Activated CD8-positive, alpha-beta memory T cell treated with anti-CD3 and anti-CD28 coated beads, Interleukin-2, amount 50 U/mL, for 1 hour (primary cell): ENCODE data around the gene NALCN.

ENCODE experiments used
- DNase-seq: peaks from one replicate; pipeline ENCODE4 v3.0.0-alpha.2; 2020; ENCODE audit errors: extremely low read depth

The NALCN gene

DNA sequence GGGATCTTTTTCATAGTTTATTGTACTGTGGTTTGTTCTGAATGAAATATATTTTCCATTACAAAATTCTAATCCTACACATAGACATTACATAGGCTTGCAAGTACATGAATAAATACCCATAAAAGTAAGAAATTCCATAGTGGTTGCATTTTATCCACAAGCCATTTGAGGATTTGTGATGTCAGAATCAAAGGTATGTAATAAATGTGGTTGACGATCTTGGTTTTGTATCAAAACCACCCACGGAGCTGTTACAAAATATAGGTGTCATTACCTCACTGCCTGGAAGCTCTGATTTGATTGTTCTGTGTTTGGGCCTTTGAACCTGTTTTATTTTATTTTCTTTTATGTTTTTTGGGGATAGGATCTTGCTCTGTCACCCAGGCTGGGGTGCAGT lies 125.1 kb downstream of the NALCN start:
- DNase-seq: no peak

DNA sequence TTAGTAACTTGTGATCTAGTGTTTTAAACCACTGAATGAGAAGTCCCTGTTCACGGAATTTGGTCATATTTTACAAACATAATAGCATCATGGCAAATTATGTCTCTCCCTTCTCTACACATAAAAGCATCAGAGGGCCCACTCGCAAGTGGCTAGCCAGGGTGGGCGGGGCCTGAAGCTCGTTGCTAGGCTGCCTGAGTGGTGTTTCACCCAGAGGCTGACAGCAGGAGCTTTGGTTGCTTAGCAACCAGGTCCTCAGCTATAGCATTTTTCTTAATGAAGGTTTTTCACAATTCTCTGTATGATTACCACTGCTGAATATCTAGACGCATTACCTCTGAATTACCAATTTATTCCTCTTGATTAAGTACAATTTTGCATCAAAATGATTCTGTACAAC lies 126.5 kb downstream of the NALCN start:
- no peak for DNase-seq

DNA sequence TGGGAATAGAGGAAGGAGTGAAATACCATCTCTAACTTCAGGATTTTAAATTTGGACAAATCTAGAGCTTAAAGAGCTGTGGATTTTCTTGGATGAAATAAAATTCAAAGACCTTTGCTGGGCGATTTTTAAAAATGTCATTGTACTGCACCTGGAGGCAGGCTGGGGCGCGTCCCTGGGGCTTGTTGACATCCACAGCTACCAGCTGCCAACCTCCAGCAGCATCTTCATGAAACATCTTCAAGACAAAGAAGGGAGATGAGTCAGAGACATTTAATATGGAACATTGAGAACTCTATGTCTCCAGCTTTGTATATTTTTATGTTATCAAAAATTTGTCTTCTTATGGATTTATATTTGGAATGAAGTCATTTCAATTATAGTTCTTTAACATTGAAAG lies 132.5 kb downstream of the NALCN start:
- DNase-seq: no peak

DNA sequence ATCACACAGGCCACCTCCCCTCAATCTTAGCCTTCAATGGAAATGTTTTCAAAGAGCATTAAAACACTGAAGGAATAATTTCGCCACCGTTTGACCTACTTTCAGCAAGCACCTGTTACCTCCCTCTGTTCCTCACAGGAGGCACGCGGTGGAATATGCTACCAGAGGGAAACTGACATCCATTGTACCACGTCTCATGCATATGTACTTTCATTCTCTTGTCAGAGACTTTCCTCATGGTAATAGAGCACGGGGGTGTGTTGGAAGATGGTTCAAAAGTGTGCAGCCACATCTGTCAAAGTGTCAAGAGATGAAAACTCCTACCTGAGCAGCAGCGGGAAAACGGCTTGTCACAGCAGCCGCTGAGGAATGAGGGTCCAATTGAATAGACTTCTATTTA lies 143.4 kb downstream of the NALCN start:
- no peak for DNase-seq

DNA sequence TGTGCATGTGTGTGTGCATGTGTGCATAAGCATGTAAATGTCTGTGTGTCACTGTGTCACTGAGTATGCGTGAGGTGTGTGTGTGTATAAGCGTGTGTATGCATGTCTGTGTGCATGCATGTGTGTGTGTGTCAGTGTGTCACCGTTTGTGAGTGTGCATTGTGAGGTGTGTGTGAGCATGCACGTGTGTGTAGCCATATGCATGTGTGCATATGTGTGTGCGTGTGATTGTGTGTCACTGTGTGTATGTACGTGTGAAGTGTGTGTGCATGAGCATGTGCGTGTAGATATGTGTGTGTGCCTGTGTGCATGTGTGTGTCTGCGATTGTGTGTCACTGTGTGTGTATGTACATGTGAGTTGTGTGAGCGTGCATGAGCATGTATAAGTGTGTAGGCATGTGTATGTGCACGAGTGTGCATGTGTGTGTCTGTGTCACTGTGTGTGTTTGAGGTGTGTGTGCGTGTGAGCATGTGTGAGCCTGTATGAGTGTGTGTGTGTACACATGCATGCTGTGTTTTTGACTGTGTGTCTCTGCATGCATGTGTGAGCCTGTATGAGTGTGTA lies 144.5 kb downstream of the NALCN start:
- no peak for DNase-seq

DNA sequence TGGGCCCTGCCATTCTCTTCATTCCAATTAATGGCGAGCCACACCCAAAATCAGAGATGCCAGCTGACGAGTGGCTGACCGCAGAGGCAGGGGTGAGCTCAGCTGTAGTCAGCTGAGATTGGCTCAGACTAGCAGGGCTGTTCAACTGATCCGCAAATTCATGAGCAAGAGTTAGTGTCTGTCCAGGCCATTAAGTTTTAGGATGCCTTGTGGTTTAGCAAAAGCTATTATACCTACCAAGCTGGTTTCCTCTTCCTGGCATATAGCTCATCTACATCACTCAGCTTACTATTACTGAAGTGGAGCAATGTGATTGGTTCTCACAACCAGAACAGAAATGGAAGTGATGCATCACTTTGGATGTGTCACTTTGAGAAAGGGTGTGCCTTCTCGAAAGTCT lies 148.7 kb downstream of the NALCN start:
- DNase-seq: no peak

DNA sequence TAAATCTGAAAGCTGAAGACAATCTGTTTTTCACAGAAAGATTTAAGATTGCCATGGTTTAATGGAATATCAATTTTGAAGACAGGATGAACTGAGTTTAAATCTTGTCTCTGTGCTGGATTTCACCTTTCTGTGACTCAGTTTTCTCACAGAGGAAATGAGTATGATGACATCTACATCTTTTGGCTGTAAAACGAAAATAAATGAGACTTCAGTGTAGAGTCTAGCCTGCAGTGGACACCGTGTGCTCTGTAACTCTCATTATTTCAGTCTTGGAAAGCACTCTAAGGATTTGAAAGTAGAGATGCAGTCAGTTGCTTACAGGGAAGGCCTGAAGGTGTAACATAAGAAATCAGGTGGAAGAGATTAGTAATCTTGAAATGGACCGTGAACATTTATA lies 150.4 kb downstream of the NALCN start:
- DNase-seq: no peak

DNA sequence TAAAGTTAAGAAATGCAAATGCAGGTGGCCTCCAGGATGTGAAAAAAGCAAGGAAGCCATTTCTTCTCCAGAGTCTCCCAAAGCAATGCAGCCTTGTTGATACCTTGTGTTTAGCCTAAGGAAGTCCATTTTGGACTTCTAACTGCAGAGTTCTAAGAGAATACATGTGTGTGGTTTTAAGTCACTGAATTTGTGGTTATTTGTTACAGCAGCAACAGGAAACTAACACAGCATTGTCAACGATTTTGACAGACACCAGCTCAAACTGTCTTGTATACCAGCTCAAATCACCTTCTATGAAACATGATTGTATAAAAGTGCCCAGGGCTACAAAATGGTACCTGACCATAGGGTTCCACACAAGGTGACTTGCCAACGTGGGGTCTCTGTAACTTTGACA lies 151.4 kb downstream of the NALCN start:
- no peak for DNase-seq

DNA sequence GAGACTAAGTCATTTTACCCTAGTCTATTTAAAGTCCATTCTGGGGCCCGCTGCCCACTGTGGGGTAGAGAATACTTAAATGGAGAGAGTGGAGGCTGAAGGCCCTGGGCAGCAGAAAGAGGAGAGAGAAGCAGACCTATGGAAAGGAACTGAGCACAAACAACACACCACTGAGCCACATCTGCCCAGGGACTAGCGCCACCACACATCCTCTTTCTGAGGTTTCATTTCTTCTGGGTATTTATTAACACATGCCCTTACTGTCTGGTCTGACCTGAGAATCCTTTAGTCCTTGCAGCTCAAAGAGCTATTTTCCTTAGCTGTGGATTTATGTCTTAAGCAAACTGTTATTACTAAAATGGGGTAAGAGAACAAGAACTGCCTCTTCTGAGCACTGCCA lies 154.0 kb downstream of the NALCN start:
- no peak for DNase-seq

DNA sequence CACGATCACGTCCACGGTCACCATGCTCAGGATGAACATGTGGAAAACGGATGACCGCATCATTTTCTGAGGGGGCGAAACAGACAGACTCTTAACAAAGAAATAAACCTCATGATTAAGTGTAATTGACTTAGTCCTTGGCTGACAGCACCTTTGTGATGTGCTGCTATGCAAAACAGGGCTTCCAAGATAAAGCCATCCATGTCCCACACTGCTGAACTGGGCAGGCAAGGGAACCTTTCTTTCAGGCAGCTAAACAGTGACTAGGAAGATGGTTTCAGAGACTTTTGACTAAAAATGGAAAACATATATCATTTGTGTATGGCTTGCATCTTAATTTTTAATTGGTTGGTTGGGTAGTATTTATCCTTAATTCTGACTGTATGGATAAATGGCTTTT lies 157.8 kb downstream of the NALCN start:
- DNase-seq: no peak

DNA sequence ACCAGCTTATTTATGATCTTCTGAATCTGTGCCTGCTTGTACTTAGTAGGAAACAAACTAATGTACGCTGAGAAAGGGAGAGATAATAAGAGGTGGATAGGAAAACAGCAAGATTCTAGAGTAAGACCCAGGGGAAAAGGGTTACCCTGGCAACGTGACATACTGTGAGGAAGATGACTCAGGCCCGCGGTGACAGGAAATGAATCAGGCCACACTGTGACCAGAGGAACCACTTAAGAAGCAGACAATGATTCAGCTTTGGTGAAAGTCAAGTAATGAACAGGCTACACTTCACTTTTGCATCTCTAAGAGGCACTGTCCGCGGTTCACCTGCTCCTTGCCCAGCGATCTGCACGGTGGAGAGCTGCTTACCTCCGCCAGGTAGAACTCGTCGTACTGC lies 158.2 kb downstream of the NALCN start:
- DNase-seq: no peak

DNA sequence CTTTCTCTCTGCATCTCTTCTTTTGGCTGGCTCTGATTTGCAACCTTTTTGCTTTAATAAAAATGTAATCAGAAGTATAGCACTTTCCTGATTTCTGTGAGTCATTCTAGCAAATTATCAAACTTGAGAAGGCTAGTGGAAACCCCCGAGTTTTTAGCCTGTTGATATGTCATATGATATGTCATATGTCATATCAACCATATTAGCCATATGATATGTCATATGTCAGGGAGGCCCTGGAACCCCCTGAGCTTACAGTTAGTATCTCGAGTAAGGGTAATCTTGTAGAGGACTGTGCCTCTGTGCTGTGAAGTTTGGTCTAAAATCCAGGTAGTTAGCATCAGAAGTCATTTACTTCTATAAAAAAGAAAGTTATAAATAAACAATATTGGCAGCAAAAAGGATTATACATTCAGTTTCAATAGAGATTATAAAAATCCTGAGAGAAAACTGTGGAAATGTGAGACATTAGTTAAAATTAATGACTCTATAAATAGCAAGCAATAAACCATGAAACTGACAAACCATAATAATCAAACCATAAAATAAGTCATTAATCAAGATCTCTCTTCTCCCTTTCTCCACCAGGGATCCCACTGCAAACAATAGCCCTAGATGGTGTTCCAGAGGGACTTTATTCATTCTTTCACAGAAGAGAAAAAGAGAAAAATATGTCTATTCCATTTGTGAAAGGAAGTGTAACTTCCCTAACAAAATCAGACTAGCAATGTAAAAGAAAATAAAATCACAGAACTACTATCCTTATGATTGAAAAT lies 167.4 kb downstream of the NALCN start:
- DNase-seq: no peak

DNA sequence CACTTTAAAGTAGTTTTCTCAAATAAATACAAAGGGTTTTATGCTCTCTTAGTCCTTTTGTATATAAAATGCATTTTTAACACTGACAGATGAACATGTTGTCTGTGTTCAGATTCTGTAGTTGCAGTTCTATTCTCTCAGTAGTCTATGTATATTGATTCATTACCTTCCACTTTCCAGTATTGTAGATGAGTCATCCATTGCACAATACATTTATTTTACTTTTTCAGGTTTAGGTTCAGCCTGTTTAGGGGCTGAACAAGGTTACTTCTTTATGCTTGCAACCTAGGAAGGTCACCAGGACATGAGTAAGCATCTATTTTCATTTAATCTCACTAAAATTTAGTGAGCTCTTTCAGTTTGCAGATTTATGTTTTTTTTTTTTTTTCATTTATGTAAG lies 173.6 kb downstream of the NALCN start:
- DNase-seq: no peak

DNA sequence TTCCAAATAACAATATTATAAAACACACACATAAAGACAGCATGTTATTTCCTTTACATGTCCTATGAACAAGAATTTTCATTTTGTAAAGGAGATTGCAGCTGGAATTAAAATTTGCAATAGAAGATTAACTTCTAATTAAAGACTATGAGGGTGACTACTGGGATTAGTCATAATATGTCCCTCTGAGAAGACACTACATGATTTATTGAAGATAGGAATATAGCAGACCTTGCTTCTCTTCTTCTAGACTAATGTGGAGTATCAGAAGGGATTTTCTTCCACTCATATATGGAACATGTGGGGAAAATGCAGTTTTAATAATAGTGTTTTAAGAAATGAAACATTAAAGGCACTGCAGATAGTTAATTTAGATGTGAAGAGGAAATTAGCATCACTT lies 177.8 kb downstream of the NALCN start:
- no peak for DNase-seq

DNA sequence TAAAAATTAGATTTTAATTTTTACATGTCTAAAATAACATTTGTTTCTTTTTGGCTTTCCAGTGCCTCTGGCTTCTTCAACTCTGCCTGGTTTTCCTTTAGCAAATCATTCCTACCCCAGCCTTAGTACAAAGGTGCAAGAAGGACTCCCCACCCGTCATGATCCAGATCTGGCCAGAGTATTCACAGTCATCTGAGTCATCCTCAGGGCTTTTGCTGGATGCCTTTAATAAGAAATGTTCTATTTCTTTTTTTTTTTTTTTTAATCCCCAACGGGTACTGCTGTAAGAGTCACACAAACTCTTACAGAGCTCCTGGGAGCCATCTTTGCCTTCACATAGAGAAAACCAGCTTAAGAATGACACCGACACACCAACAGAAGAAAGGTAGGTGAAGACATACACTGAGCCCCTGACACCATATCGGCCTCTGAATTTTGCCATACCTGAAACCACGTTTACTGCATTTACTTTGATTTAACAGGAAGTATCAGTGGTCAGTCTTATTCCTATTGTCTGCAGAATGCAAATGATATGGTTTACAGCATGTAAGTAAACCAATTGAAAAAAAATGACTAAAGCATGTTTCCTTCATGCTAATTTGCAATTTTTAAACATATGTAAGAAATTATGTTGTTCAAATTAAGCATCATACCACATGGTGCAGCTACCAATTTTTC lies 184.4 kb downstream of the NALCN start:
- no peak for DNase-seq

DNA sequence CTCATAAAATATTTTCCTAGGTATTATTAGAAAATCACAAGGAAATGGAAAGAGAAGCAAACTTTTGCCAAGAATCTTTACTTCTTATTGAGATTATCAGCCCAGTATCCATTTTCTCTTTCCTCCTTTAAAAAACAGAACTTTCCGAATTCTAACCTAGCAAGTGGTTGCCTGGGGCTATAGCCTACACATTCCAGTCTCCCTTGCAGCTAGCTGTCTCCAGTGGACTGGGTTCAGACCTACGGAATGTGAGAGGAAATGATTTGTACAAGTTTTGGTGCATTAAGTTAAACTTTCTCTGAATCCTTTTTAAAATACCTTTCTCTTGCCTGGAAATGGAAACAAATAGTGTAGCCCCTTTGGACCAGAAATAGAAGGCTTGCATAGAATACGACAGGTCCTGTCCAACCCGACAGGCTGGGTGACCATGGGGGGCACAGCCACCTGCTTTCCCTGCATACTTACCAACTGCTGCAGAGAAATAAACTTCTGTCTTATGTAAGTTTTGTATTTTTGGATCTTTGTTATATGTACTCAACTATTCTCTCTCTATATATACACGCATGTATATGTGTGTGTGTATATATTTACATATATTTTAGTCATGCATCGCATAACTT lies 185.9 kb downstream of the NALCN start:
- no peak for DNase-seq

DNA sequence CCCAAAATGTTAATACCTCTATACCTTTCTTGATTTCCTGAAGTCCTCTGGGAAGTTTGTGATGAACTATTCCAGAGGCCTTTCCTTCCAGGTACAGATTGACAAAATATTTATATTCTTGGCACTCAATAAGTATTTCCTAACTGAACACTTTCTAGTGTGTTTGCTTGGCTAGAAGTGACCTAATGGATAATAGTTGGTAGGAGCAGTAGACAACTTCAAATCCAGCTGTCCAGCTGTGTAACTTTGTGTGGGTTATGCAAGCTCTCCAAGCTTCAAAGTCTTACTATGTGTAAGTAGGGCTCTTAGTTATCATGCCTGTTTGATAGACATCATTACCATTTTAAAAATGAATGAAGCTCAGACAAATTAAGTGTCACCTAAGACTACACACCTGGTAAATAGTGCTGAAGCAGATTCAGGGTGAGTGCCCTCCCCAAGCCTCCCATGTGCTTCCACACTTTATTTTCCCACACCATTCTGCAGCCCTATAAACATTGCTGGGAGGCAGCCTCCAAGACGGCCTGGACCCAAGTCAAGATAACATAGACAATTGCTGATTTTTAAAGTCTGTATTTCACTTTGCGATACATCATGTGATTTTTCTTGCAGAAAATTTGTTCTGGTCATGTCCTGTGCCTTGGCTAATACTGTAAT lies 196.6 kb downstream of the NALCN start:
- DNase-seq: no peak

DNA sequence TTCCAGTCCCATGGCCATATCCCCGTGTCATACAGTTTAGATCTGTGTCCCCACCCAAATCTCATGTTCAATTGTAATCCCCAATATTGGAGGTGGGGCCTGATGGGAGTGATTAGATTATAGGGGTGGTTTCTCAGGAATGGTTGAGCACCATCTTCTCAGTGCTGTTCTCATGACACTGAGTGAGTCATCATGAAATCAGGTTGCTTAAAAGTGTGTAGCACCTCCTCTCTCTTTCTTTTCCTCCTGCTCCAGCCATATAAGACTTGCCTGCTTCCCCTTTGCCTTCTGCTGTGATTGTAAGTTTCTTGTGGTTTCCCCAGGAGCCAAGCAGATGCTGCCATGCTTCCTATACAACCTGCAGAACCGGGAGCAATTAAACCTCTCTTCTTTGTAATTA lies 197.8 kb downstream of the NALCN start:
- no peak for DNase-seq

DNA sequence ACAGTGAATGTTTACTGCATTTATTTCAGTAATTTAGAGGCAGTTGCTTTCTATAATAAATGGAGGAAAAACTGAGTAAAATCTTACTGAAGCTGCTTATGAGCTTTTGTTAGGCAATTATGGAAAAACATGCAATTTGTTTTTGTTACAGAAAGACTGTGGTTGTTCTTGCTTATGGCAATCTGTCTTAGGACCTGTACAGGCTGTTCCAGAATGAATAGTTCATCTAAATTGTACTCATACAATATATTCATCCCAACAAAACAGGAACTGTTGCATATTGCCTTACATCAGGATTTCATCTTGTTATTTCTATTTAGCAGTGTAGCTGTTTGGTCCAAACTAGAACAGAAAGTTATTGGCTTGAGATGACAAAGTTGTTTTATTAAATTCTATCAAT lies 199.2 kb downstream of the NALCN start:
- no peak for DNase-seq

DNA sequence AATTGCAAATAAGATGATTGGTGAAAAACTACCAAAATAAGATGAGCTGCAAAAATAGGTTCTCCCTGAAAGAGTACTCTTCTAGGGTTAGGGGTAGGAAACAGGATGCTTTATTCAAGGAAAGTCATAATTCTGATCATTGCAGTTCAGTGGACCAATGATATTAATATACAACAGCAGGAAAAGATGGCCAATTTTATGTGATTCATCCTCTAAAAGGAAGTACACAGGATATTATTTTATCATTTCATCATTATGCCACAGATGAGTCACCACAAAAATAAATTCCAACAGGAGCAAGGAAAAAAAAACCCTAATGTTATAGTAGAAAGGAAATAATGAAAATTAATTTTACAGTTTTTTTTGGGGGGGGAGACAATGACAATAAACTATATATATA lies 205.0 kb downstream of the NALCN start:
- DNase-seq: no peak

DNA sequence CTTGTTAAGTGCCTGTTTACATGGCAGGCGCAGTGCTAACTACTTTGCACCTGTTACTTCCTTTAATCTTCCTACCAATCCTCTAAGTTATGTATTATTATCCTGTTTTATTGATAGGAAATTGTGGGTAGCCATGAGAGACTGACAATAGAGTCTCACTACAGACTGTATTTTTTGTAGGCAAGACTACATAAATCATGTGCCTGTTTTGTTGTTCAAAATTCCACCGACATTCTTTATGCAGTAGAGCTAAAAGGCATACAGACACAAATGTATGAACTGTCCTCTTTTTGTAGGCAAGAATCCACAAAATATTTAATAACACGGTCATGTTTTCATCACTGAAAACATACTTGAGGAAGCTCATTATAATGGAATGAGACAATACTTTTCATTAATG lies 205.5 kb downstream of the NALCN start:
- DNase-seq: no peak

DNA sequence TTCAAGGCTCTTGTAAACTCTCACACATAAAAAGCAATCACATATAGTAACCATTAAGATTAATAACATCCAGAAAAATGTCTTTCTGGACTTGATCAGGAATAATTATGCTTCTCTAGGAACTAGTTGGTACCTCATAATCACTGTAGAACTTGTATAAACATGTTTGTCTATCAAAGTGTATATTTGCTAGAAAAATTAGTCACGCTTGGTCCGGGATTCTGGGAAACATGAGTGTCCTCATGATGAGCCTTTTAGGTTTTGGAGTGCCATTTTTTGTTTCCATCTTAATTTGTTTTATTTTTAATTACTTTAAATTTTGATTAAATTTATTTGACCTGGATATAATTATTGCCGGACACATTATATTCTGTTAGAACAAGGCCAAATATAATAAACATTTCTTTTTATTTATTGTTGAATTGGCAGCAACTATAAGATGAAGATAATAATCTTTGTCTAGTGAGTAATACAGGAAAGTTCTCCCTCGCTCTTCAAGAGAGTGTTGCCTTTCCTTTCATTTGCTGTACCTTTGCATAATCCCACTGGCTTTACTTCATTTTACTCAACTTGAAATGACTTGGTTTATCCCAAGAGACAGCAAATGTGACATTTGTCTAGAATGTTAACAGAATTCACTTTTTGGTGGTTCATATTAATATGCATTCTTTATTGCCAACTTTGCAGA lies 207.0 kb downstream of the NALCN start:
- no peak for DNase-seq
